GM18520 (cell line): Measurements from ENCODE around the gene PBX4.

ENCODE experiments used
- ATAC-seq: cut with Tn5 transposase; IDR thresholded peaks from one replicate; pipeline ENCODE4 v1.9.1; 2021; ENCODE audit not compliant: unreplicated experiment

PBX4 gene

GRCh38 chr19:19559931-19560330 is 58.6 kb downstream of the PBX4 start:
- ATAC-seq, result no peak

GRCh38 chr19:19558636-19559035 is 59.9 kb downstream of the PBX4 start:
- no peak for ATAC-seq

GRCh38 chr19:19558055-19558454 is 60.4 kb downstream of the PBX4 start:
- no peak for ATAC-seq

- ATAC-seq, result no peak
These were observed 64.1 kb downstream of the PBX4 start for GRCh38 chr19:19554074-19555023.

- ATAC-seq, result no peak
These were observed 64.8 kb downstream of the PBX4 start for GRCh38 chr19:19553670-19554069.

GRCh38 chr19:19552798-19553197 is 65.7 kb downstream of the PBX4 start:
- no peak for ATAC-seq

- no peak for ATAC-seq
These were observed 66.7 kb downstream of the PBX4 start for GRCh38 chr19:19551853-19552192.

GRCh38 chr19:19550972-19551852 is 67.3 kb downstream of the PBX4 start:
- ATAC-seq, result no peak

GRCh38 chr19:19550485-19550929 is 68.0 kb downstream of the PBX4 start:
- no peak for ATAC-seq

GRCh38 chr19:19549804-19550464 is 68.6 kb downstream of the PBX4 start:
- no peak for ATAC-seq

- no peak for ATAC-seq
These were observed 69.3 kb downstream of the PBX4 start for GRCh38 chr19:19548915-19549759.

GRCh38 chr19:19547674-19548336 is 70.7 kb downstream of the PBX4 start:
- ATAC-seq, result no peak

GRCh38 chr19:19546751-19547162 is 71.7 kb downstream of the PBX4 start:
- ATAC-seq, result no peak

- no peak for ATAC-seq
These were observed 72.8 kb downstream of the PBX4 start for GRCh38 chr19:19545707-19546106.

- no peak for ATAC-seq
These were observed 73.4 kb downstream of the PBX4 start for GRCh38 chr19:19544954-19545591.

- ATAC-seq, result no peak
These were observed 74.1 kb downstream of the PBX4 start for GRCh38 chr19:19544257-19544953.

GRCh38 chr19:19543640-19544039 is 74.8 kb downstream of the PBX4 start:
- no peak for ATAC-seq

- ATAC-seq, result no peak
These were observed 75.4 kb downstream of the PBX4 start for GRCh38 chr19:19543101-19543500.

- no peak for ATAC-seq
These were observed 76.0 kb downstream of the PBX4 start for GRCh38 chr19:19542507-19542906.
